DND-41 (cell line): ENCODE data around the gene MYH9.
A peak's percentile ranks its signal among the peaks of the same experiment; 100 is the strongest.

Experiments used
- ATAC-seq: fragments of 200-7000 bp; cut with Tn5 transposase; 3 replicates; pipeline ENCODE4 v1.9.1; 2021; ENCODE audit warnings: low read depth; ENCODE audit not compliant: insufficient read depth
- DNase-seq: peaks from one replicate; pipeline ENCODE4 v3.0.0-alpha.2; 2020
- H2AFZ ChIP-seq: 2 replicates; pipeline ENCODE4 v1.6.0; 2012; ENCODE audit warnings: low read depth, low read length
- H3K27ac ChIP-seq: 2 replicates; pipeline ENCODE4 v1.5.1; 2012; ENCODE audit warnings: low read length, inconsistent platforms
- H3K27me3 ChIP-seq: fragments of 200-600 bp; sonication (generic); 2 replicates; pipeline ENCODE4 v1.6.0; 2012; ENCODE audit warnings: low read length, mild to moderate bottlenecking, inconsistent platforms; ENCODE audit not compliant: insufficient read depth, poor library complexity
- H3K36me3 ChIP-seq: 2 replicates; pipeline ENCODE4 v1.5.1; 2012; ENCODE audit warnings: low read length, inconsistent platforms; ENCODE audit not compliant: insufficient read depth
- H3K4me1 ChIP-seq: 2 replicates; pipeline ENCODE4 v1.5.1; 2012; ENCODE audit warnings: mild to moderate bottlenecking, low read length; ENCODE audit not compliant: insufficient read depth
- H3K4me2 ChIP-seq: 2 replicates; pipeline ENCODE4 v1.6.0; 2012; ENCODE audit warnings: mild to moderate bottlenecking, moderate library complexity, low read length, inconsistent platforms; ENCODE audit not compliant: insufficient read depth
- H3K4me3 ChIP-seq, 2 experiments: fragments of 200-600 bp in 1 of 2; shearing (Covaris generic) in 1 of 2; 2 replicates each; pipeline ENCODE4 v1.5.1; 2012 to 2016; ENCODE audit warnings: inconsistent platforms in 2 of 2, low read length in 2 of 2, mild to moderate bottlenecking in 2 of 2, low read depth in 1 of 2, moderate library complexity in 1 of 2
- H3K79me2 ChIP-seq: 2 replicates; pipeline ENCODE4 v1.6.0; 2012; ENCODE audit warnings: low read length, inconsistent platforms; ENCODE audit not compliant: insufficient read depth
- H3K9ac ChIP-seq: 2 replicates; pipeline ENCODE4 v1.6.0; 2012; ENCODE audit warnings: low read depth, mild to moderate bottlenecking, inconsistent platforms, low read length, moderate library complexity
- H3K9me3 ChIP-seq: 2 replicates; pipeline ENCODE4 v1.5.1; 2012; ENCODE audit warnings: low read length, moderate library complexity, mild to moderate bottlenecking, inconsistent platforms; ENCODE audit not compliant: insufficient read depth, severe bottlenecking
- H4K20me1 ChIP-seq: 2 replicates; pipeline ENCODE4 v1.6.0; 2012; ENCODE audit warnings: low read length; ENCODE audit not compliant: insufficient read depth
- CTCF ChIP-seq: IDR thresholded peaks from 2 replicates; pipeline ENCODE4 v1.5.1; 2012; ENCODE audit warnings: borderline replicate concordance, low read length, moderate library complexity, mild to moderate bottlenecking; ENCODE audit not compliant: poor library complexity, severe bottlenecking; ENCODE audit errors: extremely low read depth
- EZH2 ChIP-seq: IDR thresholded peaks from 3 replicates; pipeline ENCODE4 v1.6.1; 2012; ENCODE audit warnings: borderline replicate concordance, low read depth, mild to moderate bottlenecking, moderate library complexity, low read length, inconsistent platforms; ENCODE audit not compliant: severe bottlenecking

The MYH9 gene

GRCh38 chr22:36280379-36280778, 107.4 kb downstream of the MYH9 start:
- no peak for ATAC-seq
- TF ChIP-seq EZH2 (no peak), CTCF (no peak)
- Histone ChIP-seq H3K4me2 (no peak overlapping the region), H3K27me3 (no peaks in the 10 kb centered on the region), H3K36me3 (peaks cover 45% of the 10 kb centered on the region), H2AFZ (no peak overlapping the region), H4K20me1 (no peaks in the 10 kb centered on the region; the same call in 1 of the 2 replicates), H3K27ac (no peak overlapping the region), H3K4me3 (no peak overlapping the region), H3K4me1 (peaks cover 5% of the 10 kb centered on the region; the same call in 1 of the 2 replicates), H3K79me2 (no peaks in the 10 kb centered on the region), H3K9ac (no peak overlapping the region), H3K9me3 (no peaks in the 10 kb centered on the region)
- no peak for DNase-seq

- no peak overlapping the region for H3K4me3 ChIP-seq
- no peaks in the 10 kb centered on the region for H3K9me3 ChIP-seq
- H2AFZ ChIP-seq, result no peak overlapping the region
- H3K4me1 ChIP-seq, result peaks cover 5% of the 10 kb centered on the region; the same call in 1 of the 2 replicates
- no peak for ATAC-seq
- H3K27me3 ChIP-seq, result no peaks in the 10 kb centered on the region
- no peak for TF ChIP-seq CTCF
- H3K79me2 ChIP-seq, result no peaks in the 10 kb centered on the region
- H3K4me2 ChIP-seq, result no peak overlapping the region
- no peak overlapping the region for H3K9ac ChIP-seq
- no peaks in the 10 kb centered on the region; the same call in 1 of the 2 replicates for H4K20me1 ChIP-seq
- DNase-seq, result no peak
- peaks cover 34% of the 10 kb centered on the region for H3K36me3 ChIP-seq
- no peak overlapping the region for H3K27ac ChIP-seq
Measured at GRCh38 chr22:36279219-36279666, 108.5 kb downstream of the MYH9 start.

GRCh38 chr22:36277482-36278291, 110.1 kb downstream of the MYH9 start:
- H3K27me3 ChIP-seq, result no peaks in the 10 kb centered on the region
- no peaks in the 10 kb centered on the region for H3K9me3 ChIP-seq
- H3K27ac ChIP-seq, result no peak overlapping the region
- no peak overlapping the region for H3K9ac ChIP-seq
- DNase-seq (peak; percentile 69), ATAC-seq (peak; percentile 88)
- 0 out of 2 replicates have a peak overlapping the region, but pooled peaks have one; percentile 33 for H2AFZ ChIP-seq
- peaks cover 21% of the 10 kb centered on the region for H3K36me3 ChIP-seq
- no peaks in the 10 kb centered on the region for H3K79me2 ChIP-seq
- H4K20me1 ChIP-seq, result no peaks in the 10 kb centered on the region; the same call in 1 of the 2 replicates
- H3K4me3 ChIP-seq, result no peak overlapping the region
- TF ChIP-seq CTCF, result peak; percentile 82
- TF ChIP-seq EZH2, result no peak
- peaks cover 5% of the 10 kb centered on the region; the same call in 1 of the 2 replicates for H3K4me1 ChIP-seq
- no peak overlapping the region for H3K4me2 ChIP-seq
